GM12891 (cell line): ENCODE results near the gene RHOT1.

ENCODE experiments used
- POLR2AphosphoS5 ChIP-seq: IDR thresholded peaks from 2 replicates; pipeline ENCODE4 v1.6.1; 2011; ENCODE audit warnings: low read depth, low read length, control low read depth
- POU2F2 ChIP-seq: IDR thresholded peaks from 2 replicates; pipeline ENCODE4 v1.6.1; 2011; ENCODE audit warnings: low read depth, mild to moderate bottlenecking, control low read depth, low read length, moderate library complexity

DNA sequence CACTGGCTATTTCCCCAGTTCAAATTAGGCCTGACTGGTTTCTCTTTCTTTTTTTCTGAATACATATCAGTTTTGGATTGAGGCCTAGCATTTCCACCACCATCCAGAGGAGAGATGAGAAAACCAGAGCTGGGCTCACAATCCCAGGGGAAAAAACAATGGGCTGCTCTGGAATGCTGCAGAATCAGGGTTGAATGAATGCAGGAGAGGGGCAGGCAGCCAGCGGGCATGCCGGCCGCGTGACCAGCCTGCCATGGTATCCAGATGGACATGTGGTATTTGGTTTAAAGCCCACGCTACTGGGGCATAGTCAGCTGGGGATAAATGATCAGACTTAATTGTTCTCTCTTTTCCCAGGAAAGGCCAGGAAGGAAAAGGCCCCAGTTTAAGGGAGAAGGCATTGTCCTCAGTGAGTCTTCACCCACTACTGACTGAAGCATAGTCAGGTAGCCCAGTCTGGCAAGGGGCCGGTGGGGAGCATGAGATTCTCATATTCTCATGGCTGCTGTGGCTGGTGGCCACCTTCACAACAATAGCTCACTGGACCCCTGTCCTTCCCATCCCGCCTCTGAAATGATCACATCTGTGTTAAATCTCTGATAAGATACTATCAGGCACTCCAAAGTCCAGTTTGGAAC is 38.7 kb upstream of the RHOT1 start:
- TF ChIP-seq POLR2AphosphoS5 (no peak), POU2F2 (no peak)
